AG08395 (cell line): ENCODE data around the gene SPACA6.

ENCODE experiments used
- DNase-seq: peaks from one replicate; pipeline ENCODE4 v3.0.0; 2012; ENCODE audit warnings: mixed read lengths, low spot score

Gene SPACA6

GRCh38 chr19:51689751-51690453, 3.2 kb upstream of the SPACA6 start:
- DNase-seq = no peak

GRCh38 chr19:51690454-51691073, 2.6 kb upstream of the SPACA6 start:
- peak; percentile 73 for DNase-seq

DNA sequence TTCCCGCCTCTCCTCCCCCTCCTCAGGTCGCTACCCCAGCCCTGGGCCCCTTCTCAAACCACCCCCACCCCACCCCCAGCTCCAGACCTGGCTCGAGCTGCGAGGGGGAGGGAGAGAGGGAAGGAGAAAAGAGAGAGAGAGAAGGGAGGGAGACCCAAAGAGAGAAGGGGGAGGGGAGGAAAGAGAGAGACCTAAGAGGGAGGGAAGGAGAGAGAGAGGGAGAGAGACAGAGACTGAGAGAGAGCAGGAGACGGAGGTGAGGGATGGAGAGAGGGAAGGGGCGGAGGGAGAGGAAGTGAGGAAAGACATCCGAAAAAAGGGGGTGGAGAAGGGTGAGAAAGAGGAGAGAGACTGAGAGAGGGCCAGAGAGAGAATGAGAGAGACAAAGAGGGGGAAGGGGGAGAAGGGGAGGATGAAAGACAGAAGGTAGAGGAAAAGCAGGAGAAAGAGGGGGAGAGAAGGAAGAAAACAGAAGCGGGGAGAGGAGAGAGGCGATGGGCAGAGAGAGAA, 2.0 kb upstream of the SPACA6 start:
- DNase-seq = no peak

GRCh38 chr19:51691584-51692428, 1.3 kb upstream of the SPACA6 start:
- DNase-seq = no peak

DNA sequence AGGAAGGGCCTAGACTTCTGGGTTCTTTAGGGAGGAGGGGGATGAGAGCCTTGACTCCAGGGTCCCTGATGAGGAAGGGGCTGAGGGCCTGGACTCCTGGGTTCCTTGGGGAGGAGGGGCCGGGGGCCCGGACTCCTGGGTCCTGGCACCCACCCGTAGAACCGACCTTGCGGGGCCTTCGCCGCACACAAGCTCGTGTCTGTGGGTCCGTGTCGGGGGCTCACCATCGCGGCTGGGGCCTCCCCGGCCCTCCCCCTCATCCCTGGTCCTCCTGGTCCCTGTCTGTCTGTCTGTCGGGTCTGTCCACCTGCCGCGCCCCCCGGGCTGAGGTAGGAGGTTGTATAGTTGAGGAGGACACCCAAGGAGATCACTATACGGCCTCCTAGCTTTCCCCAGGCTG, 662 bp upstream of the SPACA6 start:
- no peak for DNase-seq

GRCh38 chr19:51693819-51694218, 689 bp downstream of the SPACA6 start:
- no peak for DNase-seq

DNA sequence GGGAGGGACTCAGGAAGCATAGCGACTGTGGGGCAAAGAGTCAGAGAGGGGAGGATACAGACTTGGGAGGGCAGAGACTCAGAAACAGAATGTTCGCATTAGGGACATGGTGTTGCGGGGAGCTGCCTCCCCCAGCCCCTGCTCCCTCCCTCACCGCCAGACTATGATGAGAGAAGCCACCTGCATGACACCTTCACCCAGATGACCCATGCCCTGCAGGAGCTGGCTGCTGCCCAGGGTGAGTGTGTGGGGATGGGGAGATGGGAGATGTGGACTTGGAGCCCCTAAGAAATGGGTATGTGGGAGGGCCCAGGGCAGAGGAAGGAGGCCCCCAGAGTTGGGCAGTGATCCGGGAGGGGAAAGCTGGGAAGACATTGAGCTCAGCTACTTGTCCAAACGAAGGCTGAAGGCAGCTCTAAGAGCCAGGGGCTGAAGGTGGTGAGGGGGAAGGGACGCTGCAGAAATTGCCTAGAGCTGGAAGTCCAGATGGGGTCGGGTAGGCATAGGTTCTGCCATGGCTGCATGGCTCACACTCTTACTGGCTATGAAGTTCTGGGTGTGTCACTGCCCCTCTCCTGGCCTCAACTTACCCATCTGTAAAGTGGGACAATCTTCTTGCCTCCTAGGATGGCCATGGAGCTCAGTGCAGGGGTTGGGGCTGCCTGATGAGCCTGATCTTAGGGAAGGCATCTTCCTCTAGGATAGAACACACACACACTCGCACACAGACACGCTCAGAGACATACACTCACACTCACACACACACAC, 1.4 kb downstream of the SPACA6 start:
- DNase-seq = no peak

GRCh38 chr19:51695088-51695487, 2.0 kb downstream of the SPACA6 start:
- no peak for DNase-seq

DNA sequence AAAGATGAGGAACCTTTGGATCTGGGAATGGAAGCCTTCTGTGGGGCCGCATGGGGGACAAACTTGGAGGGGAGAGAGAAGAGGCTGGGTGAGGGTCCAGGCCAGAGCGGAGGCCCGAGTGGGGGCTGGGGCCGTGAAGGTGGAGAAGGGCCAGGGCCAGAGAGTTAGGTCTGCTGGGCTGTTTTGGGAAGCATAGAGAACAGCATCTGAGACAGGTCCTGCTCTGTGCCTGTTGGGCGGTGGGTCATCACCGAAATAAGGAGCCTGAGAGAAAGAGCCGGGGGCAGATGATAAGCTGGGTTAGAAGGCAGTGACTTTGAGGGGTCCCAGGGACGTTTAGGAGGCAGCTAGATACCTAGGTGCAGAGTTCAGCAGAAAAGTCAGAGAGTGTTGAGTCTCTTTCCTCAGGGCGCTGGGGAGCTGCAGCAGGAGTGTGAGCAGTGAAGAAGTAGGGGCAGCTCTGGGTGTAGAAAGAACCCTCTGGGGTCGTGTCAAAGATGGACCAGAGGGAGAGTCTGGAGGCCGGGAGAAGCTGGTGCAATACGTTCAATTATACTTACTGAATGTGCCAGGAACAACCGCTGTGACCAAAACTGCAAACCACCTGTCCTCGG, 2.7 kb downstream of the SPACA6 start:
- no peak for DNase-seq

- no peak for DNase-seq
Measured at GRCh38 chr19:51696606-51697005, 3.5 kb downstream of the SPACA6 start.

GRCh38 chr19:51697169-51697776, 4.1 kb downstream of the SPACA6 start:
- no peak for DNase-seq

GRCh38 chr19:51698296-51698695, 5.2 kb downstream of the SPACA6 start:
- DNase-seq = no peak

GRCh38 chr19:51699170-51699569, 6.0 kb downstream of the SPACA6 start:
- no peak for DNase-seq

DNA sequence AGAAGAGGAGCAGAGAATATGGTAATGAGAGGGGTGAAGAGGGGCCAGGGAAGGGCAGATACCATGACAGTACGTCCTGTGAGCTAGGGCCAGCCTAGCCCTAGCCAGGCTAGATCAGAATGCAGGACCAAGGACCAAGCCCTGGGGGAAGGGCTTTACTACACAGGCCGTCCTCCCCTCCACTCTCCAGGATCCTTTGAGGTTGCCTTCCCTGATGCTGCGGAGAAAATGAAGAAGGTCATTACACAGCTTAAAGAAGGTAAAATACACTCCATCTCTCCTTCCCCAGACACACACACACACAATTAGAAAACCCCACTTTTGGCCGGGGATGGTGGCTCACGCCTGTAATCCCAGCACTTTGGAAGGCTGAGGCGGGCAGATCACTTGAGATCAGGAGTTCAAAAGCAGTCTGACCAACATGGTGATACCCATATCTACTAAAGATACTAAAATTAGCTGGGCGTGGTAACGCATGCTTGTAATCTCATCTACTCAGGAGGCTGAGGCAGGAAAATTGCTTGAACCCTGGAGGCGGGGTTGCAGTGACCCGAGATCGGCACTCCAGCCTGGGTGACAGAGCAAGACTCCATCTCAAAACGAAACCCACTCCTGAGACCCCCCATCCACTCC, 8.5 kb downstream of the SPACA6 start:
- DNase-seq = no peak

DNA sequence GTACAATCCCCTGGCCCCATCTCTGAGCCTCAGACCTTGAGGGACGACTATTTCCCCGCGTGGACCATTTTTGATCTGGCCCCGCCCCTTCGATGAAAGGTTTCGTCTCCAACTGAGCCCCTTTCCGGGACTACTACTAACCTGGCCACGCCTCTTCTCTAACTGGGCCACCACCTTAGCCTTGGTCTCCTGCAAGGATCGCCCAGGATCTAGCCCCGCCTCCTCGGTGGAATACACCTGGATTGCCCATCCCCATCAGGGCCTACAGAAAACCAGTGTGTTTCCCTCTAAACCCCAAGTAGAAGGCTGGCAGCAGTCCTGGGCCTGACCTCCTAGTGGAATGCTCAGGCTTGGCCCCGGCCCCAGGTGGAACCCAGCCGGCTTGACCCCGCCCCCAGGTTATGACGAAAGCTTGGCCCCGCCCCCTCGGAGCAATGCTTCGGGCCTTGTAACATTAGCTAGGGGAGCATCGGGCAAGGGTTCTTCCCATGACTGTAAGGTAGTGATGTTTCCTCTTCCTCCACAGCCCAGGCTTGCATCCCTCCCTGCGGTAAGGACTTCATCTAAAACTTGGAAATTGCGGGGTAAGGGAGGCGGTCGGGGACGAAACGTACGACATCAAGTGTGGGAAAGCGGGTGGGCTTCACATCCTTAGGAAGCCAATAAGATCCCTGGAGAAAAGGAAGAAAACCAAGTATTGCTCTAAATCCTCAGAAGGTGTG, 9.1 kb downstream of the SPACA6 start:
- peak; percentile 79 for DNase-seq

DNA sequence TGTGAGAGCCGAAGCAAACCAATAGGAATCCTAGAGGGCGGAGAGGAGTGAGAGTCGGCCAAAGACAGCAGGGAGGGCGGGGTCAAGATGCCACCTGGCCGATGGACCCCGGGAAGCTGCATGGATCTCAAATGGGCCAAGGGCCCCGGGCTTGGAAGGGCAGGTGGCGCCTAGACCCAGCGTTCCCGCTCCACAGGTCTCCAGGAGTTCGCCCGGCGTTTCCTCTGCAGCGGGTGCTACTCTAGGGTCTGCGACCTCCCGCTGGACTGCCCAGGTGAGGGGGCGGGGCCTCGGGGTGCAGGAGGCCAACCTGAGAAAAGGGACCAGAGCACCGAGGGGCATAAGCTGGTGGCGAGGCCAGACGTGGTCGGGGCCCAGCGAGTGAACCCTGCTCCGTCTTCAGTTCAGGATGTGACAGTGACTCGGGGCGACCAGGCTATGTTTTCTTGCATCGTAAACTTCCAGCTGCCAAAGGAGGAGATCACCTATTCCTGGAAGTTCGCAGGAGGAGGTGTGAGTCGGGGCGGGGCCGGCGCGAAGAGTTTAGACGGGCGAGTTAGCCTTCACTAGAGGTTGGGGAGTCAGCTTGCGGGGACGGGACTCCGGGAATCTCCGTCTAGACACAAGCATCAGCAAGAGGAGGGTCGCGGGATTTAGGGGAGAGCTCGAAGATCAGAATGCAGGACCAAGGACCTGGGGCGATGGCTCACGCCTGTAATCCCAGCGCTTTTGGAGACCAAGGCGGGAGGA, 9.9 kb downstream of the SPACA6 start:
- no peak for DNase-seq

DNA sequence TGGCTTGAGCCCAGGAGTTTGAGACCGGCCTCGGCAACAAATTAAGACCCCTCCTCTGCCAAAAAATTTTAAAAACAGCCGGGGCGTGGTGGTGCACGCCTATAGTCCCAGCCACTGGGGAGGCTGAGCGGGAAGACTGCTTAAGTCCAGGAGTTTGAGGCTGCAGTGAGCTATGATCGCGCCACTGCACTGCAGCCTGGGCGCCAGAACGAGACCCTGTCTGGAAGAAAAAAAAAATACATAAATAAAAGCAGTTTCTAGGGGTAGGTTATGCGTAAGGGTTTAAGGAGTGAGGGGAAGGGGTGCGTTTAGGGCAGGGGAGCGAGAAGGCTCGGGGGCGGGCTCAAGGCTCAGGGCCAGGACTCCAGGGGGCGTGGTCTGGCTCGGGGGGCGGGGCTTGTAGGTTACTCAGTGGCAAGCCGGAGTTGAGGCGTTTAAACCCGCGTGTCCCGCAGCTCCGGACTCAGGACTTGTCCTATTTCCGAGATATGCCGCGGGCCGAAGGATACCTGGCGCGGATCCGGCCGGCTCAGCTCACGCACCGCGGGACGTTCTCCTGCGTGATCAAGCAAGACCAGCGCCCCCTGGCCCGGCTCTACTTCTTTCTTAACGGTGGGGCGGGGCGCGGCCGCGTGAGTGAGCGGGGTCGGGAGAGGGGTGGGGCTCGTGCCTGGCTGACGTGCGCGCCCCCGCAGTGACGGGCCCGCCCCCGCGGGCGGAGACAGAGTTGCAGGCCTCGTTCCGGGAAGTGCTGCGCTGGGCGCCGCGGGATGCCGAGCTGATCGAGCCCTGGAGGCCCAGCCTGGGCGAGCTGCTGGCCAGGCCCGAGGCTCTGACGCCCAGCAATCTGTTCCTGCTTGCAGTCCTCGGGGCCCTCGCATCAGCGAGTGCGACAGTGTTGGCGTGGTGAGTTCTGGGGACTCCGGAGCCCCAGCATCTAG, 10.7 kb downstream of the SPACA6 start:
- DNase-seq = peak; percentile 96

GRCh38 chr19:51704626-51705025, 11.5 kb downstream of the SPACA6 start:
- DNase-seq = no peak
